PC-9 (cell line): ENCODE results near the gene ZNF629.

Source experiments
- CTCF ChIP-seq: fragments of 200-600 bp; sonication (generic); conservative IDR thresholded peaks from 2 replicates; pipeline ENCODE4 v1.6.1; 2017; ENCODE audit warnings: mixed run types, antibody characterized with exemption, mild to moderate bottlenecking, moderate library complexity
- EZH2 ChIP-seq: fragments of 200-600 bp; sonication (generic); IDR thresholded peaks from 2 replicates; pipeline ENCODE4 v1.8.0; 2017; ENCODE audit warnings: antibody characterized with exemption, low read depth

GRCh38 chr16:30762991-30763725 lies 23.8 kb downstream of the ZNF629 start:
- no peak for TF ChIP-seq EZH2
- no peak for TF ChIP-seq CTCF
